Lung (tissue), 12 donors: ENCODE data around the gene ZBTB38. TPM values are rescaled to one million over a fixed set of nuclear protein-coding genes. Genes with fewer than 3 reads are reported as not detected.

Experiments used
- ATAC-seq: fragments of 200-7000 bp; cut with Tn5 transposase; one replicate; pipeline ENCODE4 v1.9.1; 2020; ENCODE audit warnings: moderate number of reproducible peaks; ENCODE audit not compliant: insufficient read depth, low FRiP score
- DNase-seq, 3 donors: peaks; one replicate each; pipeline ENCODE4 v3.0.0-alpha.2; 2013 to 2017
- H3K27ac ChIP-seq, 2 donors: one replicate each; pipeline ENCODE4 v1.5.1; 2013; ENCODE audit warnings: mild to moderate bottlenecking in 2 of 2, moderate library complexity in 2 of 2, control low read depth in 1 of 2, inconsistent platforms in 1 of 2, low read depth in 1 of 2, low read length in 1 of 2
- H3K27me3 ChIP-seq, 3 donors: one replicate each; pipeline ENCODE4 v1.5.1; 2013; ENCODE audit warnings: low read length in 2 of 3; ENCODE audit not compliant: control insufficient read depth in 3 of 3, insufficient read depth in 3 of 3
- H3K36me3 ChIP-seq, 4 donors: one replicate each; pipeline ENCODE4 v1.5.1; 2013; ENCODE audit warnings: low read length in 4 of 4, mild to moderate bottlenecking in 1 of 4, moderate library complexity in 1 of 4; ENCODE audit not compliant: control insufficient read depth in 4 of 4, insufficient read depth in 4 of 4
- H3K4me1 ChIP-seq, 5 donors: one replicate each; pipeline ENCODE4 v1.5.1; 2013; ENCODE audit warnings: low read length in 5 of 5, mild to moderate bottlenecking in 2 of 5, moderate library complexity in 1 of 5; ENCODE audit not compliant: control insufficient read depth in 5 of 5, insufficient read depth in 5 of 5
- H3K4me3 ChIP-seq: one replicate; pipeline ENCODE4 v1.5.1; 2013; ENCODE audit warnings: mild to moderate bottlenecking, control low read depth, moderate library complexity
- H3K9ac ChIP-seq, 2 donors: one replicate each; pipeline ENCODE4 v1.5.1; 2013; ENCODE audit warnings: low read length in 2 of 2, control low read depth in 1 of 2; ENCODE audit not compliant: insufficient read depth in 1 of 2
- H3K9me3 ChIP-seq, 4 donors: one replicate each; pipeline ENCODE4 v1.5.1; 2013; ENCODE audit warnings: low read length in 3 of 4, mild to moderate bottlenecking in 1 of 4, moderate library complexity in 1 of 4; ENCODE audit not compliant: control insufficient read depth in 4 of 4, insufficient read depth in 3 of 4
- CTCF ChIP-seq: IDR thresholded peaks from 2 replicates; pipeline ENCODE4 v1.5.1; 2012; ENCODE audit warnings: mild to moderate bottlenecking; ENCODE audit errors: control extremely low read depth, extremely low read depth
- WGBS, 2 donors: extraction: QIAGEN DNeasy Blood & Tissue Kit; methylation state at CpG; one replicate each; pipeline ENCODE4 v1.1.7; 2013; 5-methylcytosine and 5-hydroxymethylcytosine counted together
- polyA plus RNA-seq, 2 donors: library from polyadenylated mRNA; stranded (reverse); fragments of 200-250 nt; gene quantifications; one replicate each; pipeline ENCODE4 v1.2.1, GENCODE V29; 2013
- total RNA-seq, 2 donors: library from RNA; depleted of rRNA in 1 of 2; stranded (reverse); fragments of >200 nt in 1 of 2; gene quantifications; one replicate each; pipeline ENCODE4 v1.2.1, GENCODE V29; 2014 to 2021
- donor health status: control.
- donor health status: control.
- donor health status: Bipolar disorder and iron deficiency.
- donor health status: healthy.
- donor health status: DM: yes; HTN: yes; CAD: no.

ZBTB38 gene
- total and polyA plus RNA-seq, 4 donors = 9.3 to 111 (median 53.5) TPM

- no peak for TF ChIP-seq CTCF
- 94 to 97% methylated on average over 2 of the region's 2 CpGs for WGBS, 2 donors
- ATAC-seq = no peak
Measured at GRCh38 chr3:141380987-141381386, 12.7 kb downstream of the ZBTB38 start.

GRCh38 chr3:141382571-141382970 is 14.3 kb downstream of the ZBTB38 start:
- H3K27ac ChIP-seq = no peak overlapping the region
- no peak overlapping the region for H3K4me3 ChIP-seq
- ATAC-seq (no peak), DNase-seq (no peak)
- no peak overlapping the region for H3K9ac ChIP-seq
- H3K4me1 ChIP-seq = peaks cover 2 to 59% (median 28%) of the 10 kb centered on the region in 5 donors
- H3K9me3 ChIP-seq = peaks cover 0 to 2% (median 0%) of the 10 kb centered on the region in 4 donors
- H3K27me3 ChIP-seq = no peaks in the 10 kb centered on the region
- WGBS, 2 donors = 90 to 92% methylated on average over 2 of the region's 2 CpGs
- peaks cover 0 to 20% (median 11%) of the 10 kb centered on the region in 4 donors for H3K36me3 ChIP-seq
- no peak for TF ChIP-seq CTCF

More at GRCh38 chr3:141380987-141381386, 12.7 kb downstream of the ZBTB38 start:
- Histone ChIP-seq H3K36me3 (peaks cover 4 to 18% (median 7%) of the 10 kb centered on the region in 4 donors), H3K9me3 (peaks cover 0 to 2% (median 0%) of the 10 kb centered on the region in 4 donors), H3K9ac (no peak overlapping the region), H3K27me3 (no peaks in the 10 kb centered on the region), H3K4me3 (no peak overlapping the region), H3K27ac (no peak overlapping the region), H3K4me1 (peaks cover 0 to 45% (median 25%) of the 10 kb centered on the region in 5 donors)
- DNase-seq = no peak

GRCh38 chr3:141383555-141384129 is 15.3 kb downstream of the ZBTB38 start:
- TF ChIP-seq CTCF = no peak
- Histone ChIP-seq H3K36me3 (peaks cover 0 to 18% (median 11%) of the 10 kb centered on the region in 4 donors), H3K4me3 (no peak overlapping the region), H3K4me1 (peaks cover 2 to 68% (median 30%) of the 10 kb centered on the region in 5 donors), H3K27ac (peak overlapping the region in 1 of 2 donors; percentile 52), H3K9me3 (peaks cover 0 to 2% (median 0%) of the 10 kb centered on the region in 4 donors), H3K9ac (peak overlapping the region in 1 of 2 donors; percentile 67), H3K27me3 (no peaks in the 10 kb centered on the region)
- no peak for ATAC-seq
- 46 to 61% methylated on average over 14 of the region's 14 CpGs for WGBS, 2 donors
- DNase-seq = peak; percentile 31 to 73 (median 66)
